Measurements from ENCODE around the gene ATRN. TPM values are rescaled to one million over a fixed set of nuclear protein-coding genes. Genes with fewer than 3 reads are reported as not detected.
"Not testable (repeated sequence)": the region's sequence is repeated elsewhere in the genome, so short reads cannot be mapped to it uniquely, and the experiment has no call there.

The ATRN gene
- total RNA-seq, 1 experiment from 2014 or later: 21.6 TPM

GRCh38 chr20:3611901-3612300 is 141.1 kb downstream of the ATRN start:
- no peak for DNase-seq (ENCODE audit: low spot score)
- in situ Hi-C loops (cut with HindIII; ENCODE audit: low sequenced_read_pairs): no loop called here

DNA sequence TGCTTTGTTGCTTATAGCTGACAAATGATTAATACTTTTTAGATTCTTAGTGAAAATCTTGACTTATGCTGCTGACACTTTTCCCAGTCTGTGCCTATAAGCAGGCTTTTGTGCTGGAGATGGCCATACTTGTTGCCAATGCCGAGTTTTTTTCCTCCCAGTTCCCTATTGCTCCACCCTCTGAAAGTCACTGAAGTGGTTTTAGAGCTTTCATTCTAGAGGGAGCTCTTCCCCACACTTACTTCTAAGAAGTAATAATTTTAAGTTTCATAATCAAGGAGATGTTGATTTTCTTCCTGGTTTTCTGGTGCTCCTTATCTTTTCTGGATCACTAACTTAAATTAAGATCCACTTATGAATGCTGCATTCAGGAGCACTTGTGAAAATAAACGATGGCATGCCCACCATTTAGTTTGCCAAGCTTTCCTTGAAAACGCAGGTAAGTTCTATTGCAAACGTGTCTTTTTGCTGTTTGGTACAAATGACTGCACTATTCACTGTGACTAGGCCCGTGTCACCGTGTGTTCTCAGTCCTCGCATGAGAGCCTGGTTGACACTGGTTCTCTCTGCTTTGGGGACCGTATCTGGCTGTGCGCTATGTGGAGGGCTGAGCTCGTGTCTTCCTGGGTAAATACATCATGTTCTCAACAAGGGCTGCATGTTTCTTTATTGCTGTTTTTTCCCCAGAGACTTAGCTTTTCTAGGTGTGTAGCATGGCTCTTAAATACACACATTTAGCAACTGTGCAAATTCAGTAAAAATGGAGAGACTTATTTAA is 142.2 kb downstream of the ATRN start:
- no peak for DNase-seq (ENCODE audit: low spot score)
- in situ Hi-C loops (cut with HindIII; ENCODE audit: low sequenced_read_pairs): no loop called here

- DNase-seq (ENCODE audit: low spot score): no peak
- in situ Hi-C loops (cut with HindIII; ENCODE audit: low sequenced_read_pairs): no loop called here
Observed at GRCh38 chr20:3613821-3614440, 143.1 kb downstream of the ATRN start.

DNA sequence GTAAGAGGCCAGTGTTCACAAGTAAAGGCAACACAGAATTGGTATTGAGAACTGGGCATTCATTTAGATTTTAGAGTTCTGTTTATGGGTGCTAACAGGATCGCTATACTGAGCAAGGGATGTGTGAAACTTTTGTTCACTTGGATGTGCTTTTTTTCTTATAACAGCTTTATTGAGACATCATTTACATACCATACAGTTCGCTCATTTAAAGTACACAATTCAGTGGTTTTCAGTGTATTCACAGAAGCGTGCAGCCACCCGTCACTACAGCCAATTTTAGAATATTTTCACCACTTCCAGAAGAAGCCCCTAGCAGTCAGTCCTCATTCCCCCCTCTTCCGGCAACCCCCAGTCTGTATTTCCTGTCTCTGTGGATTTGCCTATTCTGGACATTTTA is 143.6 kb downstream of the ATRN start:
- DNase-seq (ENCODE audit: low spot score): no peak
- in situ Hi-C loops (cut with HindIII; ENCODE audit: low sequenced_read_pairs): no loop called here

- in situ Hi-C loops (cut with HindIII; ENCODE audit: low sequenced_read_pairs); DNase-seq (ENCODE audit: low spot score): not testable (repeated sequence)
Observed at GRCh38 chr20:3615171-3615840, 144.5 kb downstream of the ATRN start.

DNA sequence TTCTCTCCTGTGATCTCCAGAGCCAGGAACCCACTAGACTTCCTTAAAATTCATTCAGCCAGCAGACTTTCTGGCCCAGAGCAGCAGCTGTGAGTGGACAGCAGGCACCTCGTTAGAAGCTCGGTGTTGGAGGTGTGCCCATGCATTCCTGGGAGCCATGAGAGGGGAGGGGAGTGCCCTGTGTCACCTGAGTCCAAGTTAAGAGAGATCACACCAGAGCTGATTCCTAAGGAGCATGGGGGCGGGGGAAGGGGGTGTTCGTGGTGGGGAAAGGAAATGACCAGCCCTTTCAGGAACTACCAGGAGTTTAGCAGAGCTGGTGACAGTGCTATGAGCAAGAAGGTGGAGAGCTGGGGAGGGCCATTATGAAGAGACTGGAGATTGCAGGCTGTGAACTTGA is 145.4 kb downstream of the ATRN start:
- peak; percentile 36 for DNase-seq (ENCODE audit: low spot score)
- in situ Hi-C loops (cut with HindIII; ENCODE audit: low sequenced_read_pairs): no loop called here

DNA sequence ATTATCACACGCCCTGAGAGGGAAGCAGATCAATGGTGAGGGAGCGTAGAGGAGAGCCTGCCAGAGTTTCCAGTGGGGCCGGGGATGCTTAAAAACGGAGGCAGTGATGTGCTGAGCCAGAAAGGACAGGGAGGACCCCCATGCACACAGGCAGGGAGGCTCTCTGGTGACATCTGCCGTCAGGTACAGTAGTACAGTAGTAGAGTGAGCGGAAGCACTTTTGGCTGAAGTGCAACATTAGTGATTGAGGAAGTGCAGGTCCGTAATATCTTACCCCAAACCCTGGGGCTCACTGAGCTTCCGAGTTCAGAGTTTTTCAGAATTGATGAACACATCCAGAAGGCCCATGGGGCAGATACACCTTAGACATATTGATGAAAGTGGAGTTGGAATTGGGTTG is 150.3 kb downstream of the ATRN start:
- DNase-seq (ENCODE audit: low spot score): no peak
- in situ Hi-C loops (cut with HindIII; ENCODE audit: low sequenced_read_pairs): no loop called here

DNA sequence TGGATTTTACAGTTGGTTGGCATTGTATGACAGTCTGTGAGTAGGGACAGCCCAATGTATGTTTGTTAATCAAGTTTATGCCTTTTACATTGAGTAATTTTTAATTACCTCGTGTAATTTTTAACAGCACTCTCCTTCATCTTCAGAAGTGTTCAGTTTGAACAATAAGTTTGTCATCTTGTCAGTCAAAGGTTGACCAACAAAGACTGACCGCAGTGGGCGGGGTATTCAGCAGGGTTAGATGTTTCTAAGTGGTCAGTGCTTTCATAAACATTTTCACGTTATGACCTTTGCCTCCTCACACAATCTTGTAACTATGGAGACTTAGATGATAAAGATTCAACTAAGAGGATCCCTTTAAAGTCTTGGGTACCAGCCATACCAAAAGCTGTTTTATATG is 151.6 kb downstream of the ATRN start:
- in situ Hi-C loops (cut with HindIII; ENCODE audit: low sequenced_read_pairs): no loop called here
- DNase-seq (ENCODE audit: low spot score): no peak

- in situ Hi-C loops (cut with HindIII; ENCODE audit: low sequenced_read_pairs): no loop called here
- DNase-seq (ENCODE audit: low spot score): no peak
Observed at GRCh38 chr20:3627476-3627875, 156.7 kb downstream of the ATRN start.

DNA sequence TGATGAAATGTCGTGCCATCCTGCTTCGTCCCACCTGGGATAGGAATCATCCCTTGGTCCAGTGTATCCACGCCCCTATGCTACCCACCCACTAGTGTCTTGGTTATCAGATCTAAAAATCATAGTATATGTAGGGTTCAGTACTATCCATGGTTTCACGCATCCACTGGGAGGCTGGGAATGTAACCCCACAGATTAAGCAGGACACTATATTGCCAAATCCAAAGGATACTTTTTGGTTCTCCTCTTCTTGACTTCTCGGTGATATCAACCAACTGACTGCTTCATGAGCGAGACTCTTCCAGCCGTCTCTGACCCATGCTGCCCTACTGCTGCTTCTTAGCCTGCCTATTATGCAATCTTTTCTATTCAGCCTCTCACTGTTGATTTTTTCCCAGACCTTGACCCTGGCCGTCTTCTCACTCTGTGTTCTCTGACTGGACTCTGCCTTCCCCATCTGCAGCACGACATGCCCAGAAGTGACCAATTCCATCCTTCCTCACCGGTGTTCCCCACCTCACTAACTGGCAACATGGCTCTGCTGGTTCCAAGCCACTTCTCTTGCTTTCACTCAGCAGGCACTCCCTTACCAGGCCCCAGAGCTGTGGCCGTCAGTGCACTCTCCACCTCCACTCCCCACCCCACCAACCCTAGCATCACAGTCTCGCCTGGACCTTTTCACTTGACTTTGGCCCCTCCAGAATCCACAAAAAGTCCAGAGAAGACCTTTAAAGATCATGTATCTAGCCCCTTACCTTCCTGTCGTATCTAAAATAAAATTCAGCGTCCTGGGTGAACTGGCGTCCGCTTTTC is 157.9 kb downstream of the ATRN start:
- no peak for DNase-seq (ENCODE audit: low spot score)
- in situ Hi-C loops (cut with HindIII; ENCODE audit: low sequenced_read_pairs): no loop called here

DNA sequence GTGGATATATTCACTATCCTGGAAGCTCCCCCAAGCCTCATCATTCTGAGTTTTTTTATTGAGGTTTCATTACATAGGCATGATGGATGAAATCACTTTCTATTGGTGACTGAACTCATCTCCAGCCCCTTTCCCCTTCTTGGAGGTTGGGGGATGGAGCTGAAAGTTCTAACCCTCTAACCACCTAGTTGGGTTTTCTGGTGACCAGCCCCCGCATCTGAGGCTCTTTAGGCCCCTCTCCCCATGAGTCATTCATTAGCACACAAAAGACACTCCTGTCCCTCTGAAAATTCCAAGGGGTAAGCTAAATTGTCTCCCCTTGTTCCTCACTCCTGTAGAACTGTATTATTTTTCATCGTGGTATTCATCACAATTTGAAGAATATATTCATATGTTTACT is 159.1 kb downstream of the ATRN start:
- no peak for DNase-seq (ENCODE audit: low spot score)
- in situ Hi-C loops (cut with HindIII; ENCODE audit: low sequenced_read_pairs): loop anchor here (10.0 kb wide), 1 partner anchor 55 kb away; no protein-coding TSS in a partner anchor

- in situ Hi-C loops (cut with HindIII; ENCODE audit: low sequenced_read_pairs): loop anchor here (10.0 kb wide), 1 partner anchor 56 kb away; no protein-coding TSS in a partner anchor
- no peak for DNase-seq (ENCODE audit: low spot score)
Observed at GRCh38 chr20:3630429-3630828, 159.6 kb downstream of the ATRN start.

DNA sequence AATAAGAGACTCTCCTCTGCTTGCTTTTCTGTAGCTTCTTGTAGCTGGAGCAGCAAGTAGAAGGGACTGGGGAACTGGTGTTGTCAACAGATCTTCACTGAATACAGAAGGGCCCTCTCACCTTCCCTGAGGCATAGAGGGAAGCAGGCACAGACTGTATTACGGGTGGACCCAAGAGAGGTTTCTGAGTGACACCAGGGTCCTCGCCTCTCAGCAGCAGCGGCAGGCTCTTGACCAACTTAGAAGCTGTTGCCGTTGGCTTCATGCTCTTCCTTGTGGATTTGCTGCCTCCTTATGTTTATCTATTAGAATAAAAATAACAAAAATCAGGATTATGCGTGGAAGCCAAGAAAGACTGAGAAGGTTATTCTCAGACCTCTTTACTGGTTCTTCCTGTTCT is 160.7 kb downstream of the ATRN start:
- in situ Hi-C loops (cut with HindIII; ENCODE audit: low sequenced_read_pairs): loop anchor here (10.0 kb wide), 1 partner anchor 57 kb away; no protein-coding TSS in a partner anchor
- DNase-seq (ENCODE audit: low spot score): no peak

DNA sequence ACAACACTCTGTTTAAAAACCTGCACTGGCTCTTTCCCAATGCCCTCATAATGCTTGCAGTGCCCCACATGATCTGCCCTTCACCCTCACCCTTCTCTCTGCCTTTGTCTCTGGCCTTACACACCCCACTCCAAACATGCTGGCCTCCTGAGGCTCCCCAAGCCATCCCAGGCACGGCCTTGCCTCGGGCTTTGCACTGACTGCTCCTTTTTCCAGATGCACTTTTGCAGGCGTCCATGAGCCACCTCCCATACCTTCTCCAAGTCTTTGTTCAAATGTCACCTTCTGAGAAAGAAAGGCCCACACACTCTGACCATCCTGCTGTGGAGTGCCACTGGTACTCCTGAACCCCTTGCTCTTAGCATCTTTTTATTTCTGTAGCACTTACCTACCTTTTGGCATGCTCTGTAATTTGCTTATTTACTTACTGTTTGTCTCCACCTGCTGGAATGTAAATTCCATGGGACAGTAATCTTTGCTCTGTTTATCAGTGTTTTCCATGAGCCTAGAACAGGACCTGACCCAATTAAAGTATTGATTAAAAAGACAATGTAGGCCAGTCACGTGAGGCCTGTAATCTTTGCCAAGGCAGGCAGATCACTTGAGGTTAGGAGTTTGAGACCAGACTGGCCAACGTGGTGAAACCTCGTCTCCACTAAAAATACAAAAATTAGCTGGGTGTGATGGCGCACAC is 161.6 kb downstream of the ATRN start:
- in situ Hi-C loops (cut with HindIII; ENCODE audit: low sequenced_read_pairs): loop anchor here (10.0 kb wide), 1 partner anchor 58 kb away; no protein-coding TSS in a partner anchor
- no peak for DNase-seq (ENCODE audit: low spot score)

GRCh38 chr20:3633913-3634478 is 163.2 kb downstream of the ATRN start:
- in situ Hi-C loops (cut with HindIII; ENCODE audit: low sequenced_read_pairs): loop anchor here (10.0 kb wide), 1 partner anchor 59 kb away; no protein-coding TSS in a partner anchor
- no peak for DNase-seq (ENCODE audit: low spot score)

DNA sequence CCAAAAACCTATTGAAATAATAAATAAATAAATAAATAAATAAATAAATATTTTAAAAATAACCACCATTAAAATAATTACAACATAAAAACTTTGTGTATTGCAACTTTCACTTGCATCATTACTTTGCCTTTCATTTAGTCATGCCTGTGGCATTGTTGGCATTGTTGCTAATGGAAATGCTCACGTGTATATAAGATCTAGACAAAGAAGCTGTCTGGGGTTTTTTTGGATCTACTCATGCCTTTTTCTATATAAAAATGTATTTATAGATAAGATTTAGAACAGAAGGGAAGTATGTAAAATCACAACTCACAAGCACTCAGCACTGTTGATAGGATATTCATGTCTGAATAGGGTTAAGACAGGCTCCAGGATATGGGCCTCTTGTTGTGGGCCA is 164.5 kb downstream of the ATRN start:
- in situ Hi-C loops (cut with HindIII; ENCODE audit: low sequenced_read_pairs): loop anchor here (10.0 kb wide), 1 partner anchor 61 kb away; no protein-coding TSS in a partner anchor
- no peak for DNase-seq (ENCODE audit: low spot score)

DNA sequence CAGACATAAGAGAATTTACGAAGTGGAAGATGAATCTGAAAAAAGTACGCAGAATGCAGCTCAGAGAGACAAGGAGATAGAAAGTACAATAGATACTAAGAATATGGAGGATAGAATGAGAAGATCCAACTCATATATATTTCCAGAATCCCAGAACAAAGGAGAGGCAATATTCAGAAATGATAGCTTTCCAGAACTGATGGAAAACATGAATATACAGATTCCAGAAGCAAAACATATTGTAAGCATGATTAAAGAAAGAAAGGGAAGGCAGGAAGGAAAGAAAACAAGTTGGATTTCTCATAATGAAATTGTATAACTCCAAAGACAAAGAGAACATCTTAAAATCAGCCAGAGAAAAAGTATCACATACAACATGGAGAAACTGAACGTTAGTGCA is 169.4 kb downstream of the ATRN start:
- DNase-seq (ENCODE audit: low spot score): no peak
- in situ Hi-C loops (cut with HindIII; ENCODE audit: low sequenced_read_pairs): no loop called here

- no peak for DNase-seq (ENCODE audit: low spot score)
- in situ Hi-C loops (cut with HindIII; ENCODE audit: low sequenced_read_pairs): no loop called here
Observed at GRCh38 chr20:3645309-3646066, 174.7 kb downstream of the ATRN start.

Data from G401 (cell line).